GM18858 (cell line): ENCODE results near the gene PDE6A.
"Not testable (repeated sequence)": the region's sequence is repeated elsewhere in the genome, so short reads cannot be mapped to it uniquely, and the experiment has no call there.

Experiments
- ATAC-seq: cut with Tn5 transposase; IDR thresholded peaks from one replicate; pipeline ENCODE4 v1.9.1; 2021; ENCODE audit not compliant: unreplicated experiment

PDE6A gene

GRCh38 chr5:149869411-149869821 lies 75.2 kb downstream of the PDE6A start:
- ATAC-seq: no peak

- ATAC-seq: no peak
Measured at GRCh38 chr5:149865746-149866145, 78.8 kb downstream of the PDE6A start.

GRCh38 chr5:149863830-149864229 lies 80.8 kb downstream of the PDE6A start:
- no peak for ATAC-seq

- no peak for ATAC-seq
Measured at GRCh38 chr5:149863176-149863575, 81.4 kb downstream of the PDE6A start.

- no peak for ATAC-seq
Measured at GRCh38 chr5:149860801-149861322, 83.7 kb downstream of the PDE6A start.

- no peak for ATAC-seq
Measured at GRCh38 chr5:149859746-149860145, 84.8 kb downstream of the PDE6A start.

GRCh38 chr5:149858481-149858880 lies 86.1 kb downstream of the PDE6A start:
- ATAC-seq: not testable (repeated sequence)

GRCh38 chr5:149857499-149857898 lies 87.1 kb downstream of the PDE6A start:
- ATAC-seq: no peak

- ATAC-seq: no peak
Measured at GRCh38 chr5:149855366-149855765, 89.2 kb downstream of the PDE6A start.

GRCh38 chr5:149854866-149855265 lies 89.7 kb downstream of the PDE6A start:
- no peak for ATAC-seq

GRCh38 chr5:149853701-149854100 lies 90.9 kb downstream of the PDE6A start:
- no peak for ATAC-seq

- ATAC-seq: no peak
Measured at GRCh38 chr5:149853331-149853648, 91.3 kb downstream of the PDE6A start.

- no peak for ATAC-seq
Measured at GRCh38 chr5:149852641-149853330, 91.8 kb downstream of the PDE6A start.

- no peak for ATAC-seq
Measured at GRCh38 chr5:149851211-149851610, 93.4 kb downstream of the PDE6A start.

GRCh38 chr5:149849966-149850910 lies 94.4 kb downstream of the PDE6A start:
- no peak for ATAC-seq

GRCh38 chr5:149849280-149849965 lies 95.2 kb downstream of the PDE6A start:
- no peak for ATAC-seq

- no peak for ATAC-seq
Measured at GRCh38 chr5:149847611-149848010, 97.0 kb downstream of the PDE6A start.

- ATAC-seq: no peak
Measured at GRCh38 chr5:149846021-149846420, 98.6 kb downstream of the PDE6A start.

GRCh38 chr5:149845601-149846000 lies 99.0 kb downstream of the PDE6A start:
- ATAC-seq: no peak

- no peak for ATAC-seq
Measured at GRCh38 chr5:149841851-149842793, 102.5 kb downstream of the PDE6A start.
